ACHN (cell line): ENCODE data around the gene BDH1.
A peak's percentile ranks its signal among the peaks of the same experiment; 100 is the strongest.

Experiments used
- DNase-seq: peaks from one replicate; pipeline ENCODE4 v3.0.0-alpha.2; 2015
- in situ Hi-C: cut with HindIII; loops from 2 replicates; pipeline ENCODE4 v1.10.0; 2017; ENCODE audit warnings: low sequenced_read_pairs, low pct_ligation_motif_present, low pct_unique_long_range_greater_than_20kb

BDH1 gene

DNA sequence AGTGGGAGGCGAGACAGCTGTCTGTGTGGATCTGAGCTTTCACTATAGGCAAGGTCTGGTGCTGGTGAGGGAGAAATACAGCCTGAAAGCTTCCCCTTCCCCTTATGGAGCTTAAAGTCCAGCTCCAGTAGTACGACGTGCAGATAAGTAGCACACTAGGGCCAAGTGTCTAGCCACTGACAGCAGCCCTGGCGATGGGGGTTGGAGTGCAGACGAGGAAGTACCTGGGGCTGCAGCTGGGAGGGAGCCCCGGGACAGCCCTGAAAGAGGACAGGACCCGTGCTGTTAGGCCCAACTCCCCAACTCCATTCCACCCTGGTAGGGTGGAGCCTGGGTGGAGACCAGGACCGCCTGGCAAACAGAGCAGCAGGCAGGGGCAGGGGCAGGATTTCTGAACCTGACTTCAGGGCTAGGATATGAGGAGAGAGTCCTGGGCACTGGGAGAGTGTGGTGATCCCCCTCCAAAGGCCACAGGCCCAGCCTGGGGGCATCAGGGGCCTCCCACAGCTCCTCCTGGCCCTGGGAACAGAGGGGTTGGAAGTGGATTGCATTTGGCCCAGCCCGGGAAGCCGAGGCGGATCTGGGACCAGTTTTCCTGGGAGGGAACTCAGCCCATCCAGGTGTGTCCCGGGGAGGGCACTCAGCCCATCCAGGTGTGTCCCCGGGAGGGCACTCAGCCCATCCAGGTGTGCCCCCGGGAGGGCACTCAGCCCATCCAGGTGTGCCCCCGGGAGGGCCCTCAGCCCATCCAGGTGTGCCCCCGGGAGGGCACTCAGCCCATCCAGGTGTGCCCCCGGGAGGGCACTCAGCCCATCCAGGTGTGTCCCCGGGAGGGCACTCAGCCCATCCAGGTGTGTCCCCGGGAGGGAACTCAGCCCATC, 42.8 kb downstream of the BDH1 start:
- DNase-seq = no peak
- in situ Hi-C loops = no loop called here

DNA sequence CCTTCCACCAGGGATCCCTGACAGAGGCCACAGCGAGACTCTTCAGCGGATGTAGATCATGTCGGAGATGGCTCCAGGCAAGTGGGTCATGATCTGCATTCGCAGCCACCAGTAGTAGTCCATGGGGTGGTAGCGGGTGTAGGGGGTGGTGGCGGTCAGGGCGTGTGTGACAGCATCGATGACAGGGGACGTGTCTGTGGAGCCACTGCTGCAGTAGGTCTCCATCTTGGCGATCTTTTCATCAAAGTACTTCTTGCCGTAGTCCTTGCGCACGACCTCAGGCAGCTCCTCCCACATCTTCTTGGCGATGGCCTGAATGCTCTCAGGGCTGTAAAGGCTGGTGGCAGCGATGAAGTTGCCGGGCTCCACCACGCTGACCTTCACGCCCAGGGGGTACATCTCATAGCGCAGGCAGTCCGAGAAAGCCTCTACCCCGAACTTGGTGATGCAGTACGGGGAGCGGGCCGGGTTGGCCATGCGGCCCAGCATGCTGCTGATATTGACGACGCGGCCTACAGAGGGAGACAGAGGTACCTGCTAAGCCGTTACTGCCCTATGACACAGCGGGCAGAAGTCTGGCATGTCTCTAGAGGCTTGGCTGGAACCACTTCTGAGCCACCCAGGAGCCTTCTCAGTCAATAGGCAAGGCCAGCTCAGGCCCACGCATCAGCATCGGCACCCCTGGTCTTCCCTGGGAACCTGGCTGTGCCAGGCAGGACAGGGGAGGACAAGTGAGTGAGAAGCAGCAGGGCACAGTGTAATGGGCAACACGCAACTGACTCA, 43.7 kb downstream of the BDH1 start:
- DNase-seq = no peak
- in situ Hi-C loops = no loop called here

DNA sequence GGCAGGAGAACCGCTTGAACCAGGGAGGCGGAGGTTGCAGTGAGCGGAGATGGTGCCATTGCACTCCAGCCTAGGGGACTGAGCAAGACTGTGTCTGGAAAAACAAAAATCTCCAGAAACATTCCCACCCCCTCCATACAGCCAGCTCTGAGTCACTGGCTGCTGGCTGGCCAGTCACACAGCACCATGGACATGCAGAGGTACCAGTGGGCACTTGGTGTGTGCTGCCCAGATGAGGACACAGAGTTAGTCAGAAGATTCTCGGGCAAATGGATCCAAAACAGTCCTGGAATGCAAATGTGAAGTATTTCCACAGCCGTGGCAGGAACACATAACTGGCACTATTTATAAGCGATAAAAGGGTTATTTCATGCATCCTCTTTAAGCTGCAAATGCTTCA, 44.6 kb downstream of the BDH1 start:
- DNase-seq = no peak

DNA sequence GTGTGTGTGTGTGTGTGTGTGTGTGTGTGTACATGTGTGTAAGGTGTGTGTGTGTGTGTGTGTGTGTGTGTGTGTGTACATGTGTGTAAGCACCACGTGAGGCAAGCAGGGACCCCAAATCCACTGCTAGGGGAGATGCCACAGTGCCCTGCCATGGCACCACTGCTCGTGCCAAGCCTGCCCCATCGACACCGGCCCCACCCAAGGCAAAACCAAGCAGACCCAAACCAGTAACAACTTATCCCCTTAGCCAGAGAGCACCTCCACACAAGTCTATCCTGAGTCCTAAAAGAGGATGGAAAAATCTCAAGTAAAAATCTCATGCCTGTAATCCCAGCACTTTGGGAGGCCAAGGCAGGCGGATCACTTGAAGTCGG, 45.1 kb downstream of the BDH1 start:
- DNase-seq = no peak
- in situ Hi-C loops = no loop called here

More for the DNA sequence above, 44.6 kb downstream of the BDH1 start:
- in situ Hi-C loops = no loop called here

DNA sequence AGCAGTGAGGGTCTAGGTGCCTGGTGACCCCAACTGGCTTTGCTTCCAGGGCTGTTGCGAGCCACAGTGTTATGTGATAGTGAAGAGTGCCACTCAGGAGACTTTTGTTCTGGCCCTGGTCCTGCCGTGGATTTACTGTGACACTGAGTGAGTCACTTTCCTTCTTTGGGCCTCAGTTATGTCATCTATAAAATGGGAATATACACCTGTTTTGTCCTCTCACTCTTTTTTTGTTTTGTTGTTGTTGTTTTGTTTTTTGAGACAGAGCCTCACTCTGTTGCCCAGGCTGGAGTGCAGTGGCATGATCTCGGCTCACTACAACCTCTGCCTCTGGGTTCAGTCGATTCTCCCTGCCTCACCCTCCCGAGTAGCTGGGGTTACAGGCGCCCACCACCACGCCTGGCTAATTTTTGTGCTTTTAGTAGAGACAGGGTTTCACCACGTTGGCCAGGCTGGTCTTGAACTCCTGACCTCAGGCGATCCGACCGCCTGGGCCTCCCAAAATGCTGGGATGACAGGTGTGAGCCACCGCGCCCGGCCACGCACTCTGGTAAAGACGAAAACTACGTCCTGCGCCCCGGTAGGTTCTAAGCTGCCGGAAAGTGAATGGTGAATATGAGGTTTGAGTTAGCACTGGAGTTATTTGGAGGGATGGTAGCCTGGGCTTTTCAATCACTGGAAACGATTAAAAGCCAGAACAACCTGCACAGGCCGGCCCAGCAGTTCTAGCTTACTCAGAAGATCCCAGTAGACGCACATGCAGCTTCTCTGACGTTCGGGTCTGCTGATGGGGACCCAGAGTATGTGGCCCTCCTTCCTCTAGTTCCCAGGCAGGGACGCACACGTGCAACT, 46.6 kb downstream of the BDH1 start:
- in situ Hi-C loops = no loop called here

DNA sequence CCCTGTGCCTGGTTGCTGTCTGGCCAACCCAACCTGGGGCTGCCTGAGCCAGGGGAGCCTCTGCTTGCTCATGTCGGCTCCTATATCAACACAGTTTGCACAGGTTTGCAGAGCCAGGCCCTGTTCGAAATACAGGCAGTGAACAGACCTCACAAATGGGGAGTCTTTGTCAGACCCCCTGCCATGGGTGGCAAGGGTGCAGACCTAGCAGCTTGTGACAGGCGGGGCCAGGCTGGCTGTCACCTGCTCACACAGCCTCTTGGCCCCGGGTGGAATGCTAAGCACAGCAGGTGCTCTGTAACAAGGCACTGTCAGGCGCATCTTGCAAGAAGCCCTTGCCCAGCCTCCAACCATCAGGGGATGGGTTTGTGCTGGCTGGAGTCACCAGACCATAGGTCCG, 47.3 kb downstream of the BDH1 start:
- no peak for DNase-seq
- in situ Hi-C loops = no loop called here

More for the DNA sequence above, 46.6 kb downstream of the BDH1 start:
- DNase-seq = no peak

DNA sequence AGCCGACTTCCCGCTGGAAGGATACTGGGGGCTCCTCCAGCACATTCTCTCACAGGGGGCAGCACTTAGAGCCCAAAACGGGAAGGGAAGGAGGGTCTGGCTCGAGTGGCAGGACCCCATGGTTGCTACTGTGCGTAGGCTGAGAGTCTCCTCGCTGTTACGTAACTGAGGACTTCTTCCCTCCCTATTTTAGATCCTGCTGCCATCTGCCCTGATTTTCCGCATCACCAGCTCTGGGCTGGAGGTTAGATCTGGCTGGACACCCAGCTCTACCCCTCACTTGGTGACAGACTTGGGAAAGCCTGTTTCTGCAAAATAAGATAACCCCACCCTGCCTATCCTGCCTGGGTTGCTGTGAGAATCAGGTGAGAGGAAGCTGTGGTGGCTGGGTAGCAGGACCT, 47.7 kb downstream of the BDH1 start:
- in situ Hi-C loops = no loop called here
- no peak for DNase-seq

DNA sequence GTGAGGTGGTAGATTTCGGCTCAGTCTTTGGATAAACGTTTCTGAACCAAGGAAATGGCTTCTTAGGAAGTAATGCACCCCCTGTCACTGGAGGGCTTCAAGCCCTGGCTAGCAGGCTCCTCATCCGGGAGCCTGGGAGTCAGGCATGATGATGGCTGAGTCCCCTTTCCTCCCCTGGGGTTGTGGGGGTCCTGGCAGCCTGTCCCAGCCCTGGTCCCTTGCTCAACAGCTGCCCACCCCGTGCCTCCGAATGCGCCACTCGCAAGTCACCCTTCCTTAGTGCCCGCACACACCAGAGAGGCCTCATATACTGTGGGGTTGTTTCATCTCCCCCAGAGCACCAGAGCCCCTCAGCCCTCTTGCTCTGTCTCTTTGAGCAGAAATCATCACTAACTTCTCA, 48.2 kb downstream of the BDH1 start:
- DNase-seq = no peak
- in situ Hi-C loops = no loop called here

DNA sequence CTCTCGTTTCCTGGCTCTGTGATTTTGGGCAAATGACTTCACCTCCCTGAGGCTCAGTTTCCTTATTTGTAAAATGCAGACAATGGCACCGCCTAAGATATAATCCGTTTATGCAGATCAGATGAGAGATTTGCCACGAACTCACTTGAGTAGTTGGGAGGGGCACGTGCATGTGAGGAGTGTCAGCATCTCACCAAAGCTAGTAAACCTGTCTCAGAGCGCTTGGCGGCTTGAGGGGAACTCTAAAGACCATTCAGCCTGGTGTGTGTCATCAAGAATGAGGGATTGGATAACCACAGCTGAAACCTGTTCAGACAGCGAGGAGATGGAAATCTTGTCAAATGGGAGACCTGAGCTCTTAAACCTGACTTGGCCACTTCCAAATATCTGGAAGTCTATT, 48.7 kb downstream of the BDH1 start:
- DNase-seq = no peak
- in situ Hi-C loops = no loop called here

DNA sequence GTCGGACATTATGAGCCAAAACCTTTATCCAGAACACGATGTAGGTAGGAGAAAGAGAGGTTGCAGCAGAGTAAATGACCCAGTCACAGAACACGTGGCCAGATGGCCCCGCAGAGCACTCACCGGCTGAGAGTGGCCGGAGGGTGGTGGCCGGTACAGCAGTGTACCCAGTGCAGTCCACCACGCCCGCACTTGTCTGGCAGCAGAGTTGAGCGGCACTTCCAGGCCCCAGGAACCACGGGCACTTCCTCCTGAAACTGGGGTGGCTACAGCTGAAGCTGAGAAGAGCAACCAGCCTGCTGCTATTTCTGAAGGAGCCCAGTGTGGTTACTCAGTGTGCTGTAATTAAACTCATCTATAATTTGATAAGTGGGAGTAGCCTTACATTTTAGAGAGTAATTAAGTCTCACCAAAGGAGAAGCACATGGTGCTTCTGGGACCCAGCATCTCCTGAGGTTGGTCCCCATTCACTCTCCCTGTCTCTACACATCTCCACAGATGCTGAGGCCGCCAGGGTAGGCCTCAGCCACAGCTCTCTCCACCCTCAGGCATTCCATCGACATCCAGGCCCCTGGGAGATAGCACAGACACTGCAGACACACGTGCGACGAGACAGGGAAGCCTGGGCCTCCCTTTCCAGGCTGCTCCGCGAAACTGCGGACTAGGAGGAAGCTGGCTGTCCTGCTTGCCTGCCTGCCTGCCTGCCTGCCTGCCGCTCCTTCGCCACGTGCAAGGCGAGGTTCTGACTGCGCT, 49.8 kb downstream of the BDH1 start:
- in situ Hi-C loops = no loop called here
- no peak for DNase-seq

DNA sequence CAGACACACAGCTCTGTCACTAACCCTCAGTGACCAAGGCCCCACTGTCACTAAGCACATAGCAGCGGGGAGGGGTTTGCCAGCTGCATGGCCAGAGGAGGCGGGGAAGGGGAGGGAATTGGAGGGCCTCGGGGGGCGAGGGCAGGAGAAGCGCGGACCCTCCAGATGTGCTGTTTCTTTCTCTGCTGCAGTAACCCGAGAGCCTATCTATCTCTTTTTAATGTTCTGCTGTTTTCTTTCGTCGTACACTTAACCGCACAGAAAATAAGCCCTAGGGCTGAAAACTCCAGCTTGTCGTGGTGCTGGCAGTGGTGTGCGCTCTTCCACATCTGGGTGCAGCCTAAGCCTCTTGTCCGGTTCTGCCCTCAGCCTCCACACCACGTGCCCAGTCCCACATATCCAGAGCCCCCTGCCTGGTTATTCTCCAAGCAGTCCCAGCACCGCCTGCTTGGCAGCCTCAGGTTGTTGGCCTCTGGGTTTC, 51.1 kb downstream of the BDH1 start:
- in situ Hi-C loops = no loop called here

DNA sequence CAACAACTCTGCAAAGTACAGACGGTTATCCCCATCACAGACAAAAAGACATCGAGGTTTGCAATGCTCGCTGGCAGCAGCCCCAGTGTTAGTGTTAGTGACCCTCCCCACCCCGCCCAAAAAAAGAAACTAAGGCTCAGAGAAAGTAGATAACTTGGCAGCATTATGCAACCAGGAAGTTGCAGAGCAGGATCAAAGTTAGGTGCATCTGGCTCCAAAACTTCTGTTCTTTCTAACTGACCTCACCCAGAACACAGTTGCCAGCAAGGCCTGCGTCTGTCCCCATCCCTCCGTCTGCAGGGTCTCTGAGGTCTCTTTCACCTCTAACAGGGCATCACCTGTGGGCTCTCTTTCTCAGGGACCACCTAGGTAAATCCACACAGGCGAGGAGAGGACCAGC, 51.5 kb downstream of the BDH1 start:
- in situ Hi-C loops = no loop called here
- no peak for DNase-seq

More for the DNA sequence above, 51.1 kb downstream of the BDH1 start:
- DNase-seq = no peak

DNA sequence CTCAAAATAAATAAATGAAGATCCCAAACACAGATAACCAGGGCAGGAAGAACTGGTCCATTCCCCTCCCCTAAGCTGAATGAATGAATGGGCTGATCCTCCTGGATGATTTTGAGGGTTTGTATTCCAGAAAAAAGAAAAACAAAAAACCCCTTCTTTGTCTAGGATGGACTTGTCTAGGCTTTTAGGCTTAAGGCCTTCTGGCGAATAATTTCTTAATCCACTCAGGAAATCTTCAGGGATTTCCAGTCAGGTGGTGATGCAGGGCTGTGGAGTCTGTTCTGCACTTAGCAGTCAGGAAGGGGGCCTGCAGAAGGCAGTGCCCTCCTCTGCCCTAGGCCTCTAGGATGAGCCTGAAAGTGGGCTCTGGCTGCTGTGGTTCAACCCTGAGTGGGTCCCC, 52.1 kb downstream of the BDH1 start:
- no peak for DNase-seq
- in situ Hi-C loops = no loop called here

DNA sequence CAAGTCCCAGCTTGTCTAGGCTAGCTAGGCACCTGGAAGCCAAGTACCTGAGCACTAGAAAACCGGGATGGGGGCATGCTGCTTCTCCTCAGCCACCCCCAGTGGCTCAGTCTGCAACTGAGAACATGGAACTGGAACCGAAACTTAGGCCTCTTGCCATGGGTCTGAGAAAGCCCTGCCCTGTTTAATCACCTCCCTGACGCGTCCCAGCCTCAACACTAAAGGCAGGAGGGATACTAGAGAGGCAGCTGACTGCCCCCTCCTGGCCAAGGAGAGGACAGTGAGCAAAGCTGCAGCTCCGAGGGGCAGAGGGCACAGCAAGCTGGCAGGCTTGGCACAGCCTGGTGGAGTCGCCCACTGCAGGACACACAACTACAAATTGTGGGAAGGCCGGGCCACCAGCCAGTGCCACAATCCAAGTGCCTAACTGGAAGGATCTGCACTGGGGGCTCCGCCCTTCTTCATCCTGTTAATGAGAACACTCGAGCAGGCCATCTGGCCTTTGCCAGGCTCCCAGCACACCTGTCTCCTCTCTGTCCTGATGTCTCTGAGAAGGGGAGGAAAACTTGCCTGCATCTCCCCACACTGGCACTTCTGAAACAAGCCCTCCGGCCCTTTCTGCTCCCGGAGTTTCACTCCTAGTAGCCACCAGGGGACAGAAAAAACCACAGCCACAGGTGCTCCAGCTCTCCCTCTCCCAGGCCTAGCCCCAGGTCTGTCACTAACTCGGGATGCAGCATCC, 53.7 kb downstream of the BDH1 start:
- peak; percentile 89 for DNase-seq

DNA sequence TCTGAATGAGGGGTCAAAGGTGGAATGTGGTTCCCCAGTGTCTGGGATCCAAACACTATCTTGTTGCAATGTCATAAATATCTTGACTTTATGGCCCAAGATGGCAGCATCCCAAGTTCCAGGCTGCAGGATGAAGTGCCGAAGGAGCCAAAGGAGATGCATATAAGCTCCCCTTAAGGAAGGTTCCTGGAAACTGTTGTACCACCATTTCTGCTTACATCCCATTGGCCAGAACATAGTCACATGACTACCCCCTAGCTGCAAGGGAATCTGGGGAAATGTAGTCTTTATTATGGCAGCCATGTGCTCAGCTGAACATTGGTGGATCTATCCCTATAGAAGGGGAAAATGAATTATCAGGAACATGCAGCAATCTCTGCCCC, 54.3 kb downstream of the BDH1 start:
- in situ Hi-C loops = no loop called here
- peak; percentile 69 for DNase-seq

More for the DNA sequence above, 53.7 kb downstream of the BDH1 start:
- in situ Hi-C loops = no loop called here

DNA sequence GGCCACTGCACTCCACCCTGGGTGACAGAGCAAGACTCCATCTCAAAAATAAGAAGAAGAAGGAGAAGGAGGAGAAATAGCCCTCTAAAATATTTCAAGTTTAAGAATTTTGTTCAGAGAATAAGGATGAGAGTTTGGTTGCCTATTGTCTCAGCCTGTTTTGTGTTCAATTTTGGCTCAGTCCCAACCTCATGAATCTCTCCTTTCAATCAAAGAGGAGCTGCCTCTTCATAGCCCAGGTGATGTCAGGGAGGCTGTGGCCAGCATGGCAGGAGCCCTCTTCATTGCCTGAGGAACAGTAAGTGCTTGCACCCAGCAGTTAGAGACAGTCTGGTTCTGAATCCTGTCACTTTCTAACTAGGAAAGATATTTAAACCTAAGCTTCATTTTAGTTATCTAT, 55.0 kb downstream of the BDH1 start:
- no peak for DNase-seq
- in situ Hi-C loops = no loop called here

DNA sequence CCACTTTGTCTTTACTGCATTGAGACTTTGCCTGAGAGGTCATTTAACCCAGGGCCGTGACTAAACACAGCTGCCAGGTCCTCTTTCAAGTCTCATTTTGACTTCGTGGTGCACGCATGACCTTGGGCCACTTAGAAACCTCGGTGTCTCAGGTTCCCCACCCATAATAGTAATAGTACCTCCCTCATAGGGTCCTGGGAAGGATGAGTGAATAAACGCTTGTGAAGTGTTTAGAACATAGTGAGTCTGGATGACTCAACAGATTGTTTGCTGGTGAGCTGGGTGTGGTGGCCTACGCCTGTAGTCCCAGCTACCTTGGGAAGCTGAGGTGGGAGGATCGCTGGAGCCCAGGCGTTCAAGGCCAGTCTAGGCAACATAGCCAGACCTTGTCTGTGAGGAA, 56.3 kb downstream of the BDH1 start:
- DNase-seq = no peak
- in situ Hi-C loops = no loop called here
